HG02981 (cell line): Measurements from ENCODE around the gene PRKAG2.

Experiments
- ATAC-seq: cut with Tn5 transposase; IDR thresholded peaks from one replicate; pipeline ENCODE4 v1.9.1; 2021; ENCODE audit warnings: mild to moderate bottlenecking, moderate library complexity; ENCODE audit not compliant: unreplicated experiment

PRKAG2 gene

DNA sequence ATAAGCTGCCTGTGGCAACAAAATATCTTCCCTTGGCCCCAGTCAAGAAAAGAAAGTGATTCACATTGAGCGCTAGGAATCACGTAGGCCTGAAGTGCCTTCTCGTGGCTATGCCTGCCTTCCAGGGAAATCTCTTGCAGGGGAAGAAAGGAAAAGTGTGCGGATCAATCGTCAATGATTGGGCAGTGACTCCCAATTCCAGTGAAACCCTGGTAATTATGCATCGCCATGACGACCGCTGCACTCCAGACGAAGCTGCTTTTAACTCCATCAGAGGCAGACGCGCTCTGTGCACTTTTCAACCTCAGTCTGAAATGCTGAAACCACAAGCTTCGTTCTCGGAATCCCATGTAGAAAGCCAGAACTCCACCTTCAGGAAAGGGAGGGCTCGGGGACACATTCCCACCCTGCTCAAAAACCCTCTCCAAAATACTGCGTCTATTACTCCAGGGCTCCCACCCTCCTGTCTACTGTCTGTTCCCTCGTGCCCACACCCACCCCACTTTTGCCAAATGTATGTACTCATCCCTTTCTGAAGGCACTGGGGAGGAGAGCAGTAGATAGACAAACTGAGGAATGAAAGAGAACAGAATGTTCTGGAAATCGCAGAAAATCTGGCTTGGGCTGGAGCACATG is 24.2 kb upstream of the PRKAG2 start:
- no peak for ATAC-seq

- no peak for ATAC-seq
These were observed 23.7 kb upstream of the PRKAG2 start for GRCh38 chr7:151900591-151900985.

DNA sequence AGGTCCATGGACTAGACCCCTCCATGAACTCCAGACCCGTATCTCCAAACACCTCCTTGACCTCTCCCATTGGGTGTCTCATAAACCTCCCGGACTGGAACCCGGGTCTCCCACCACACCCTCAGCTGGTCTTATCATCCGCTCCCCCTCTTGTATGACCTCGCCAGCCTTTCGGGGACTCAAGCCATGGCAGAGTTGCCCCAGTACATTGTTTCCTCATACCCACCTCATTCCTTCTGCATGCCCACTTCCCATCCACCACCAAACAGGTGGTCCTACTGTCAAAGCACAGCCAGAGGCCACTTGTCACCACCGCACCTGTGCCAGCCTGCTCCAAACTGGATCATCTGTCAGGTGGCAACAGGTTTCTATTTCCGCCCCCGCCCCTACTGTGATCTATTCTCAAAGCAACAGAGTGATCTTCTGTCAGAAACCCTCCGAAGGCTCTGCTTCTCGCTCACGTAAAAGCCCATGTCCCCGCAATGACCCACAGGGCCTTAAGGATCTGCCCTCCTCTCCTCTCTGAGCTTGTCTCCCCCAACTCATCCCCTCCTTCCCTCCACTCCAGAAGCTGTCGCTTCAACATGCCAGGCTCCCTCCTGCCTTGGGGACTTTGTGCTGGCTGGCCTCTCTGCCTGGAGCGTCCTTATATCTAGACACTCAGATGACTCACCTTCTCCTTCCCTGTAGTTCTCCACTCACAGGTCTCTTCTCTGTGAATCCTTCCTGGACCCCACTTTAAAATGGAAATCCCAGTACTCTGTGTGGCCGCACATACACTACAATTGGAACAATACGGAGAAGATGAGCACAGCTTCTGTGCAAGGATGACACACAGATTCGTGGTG is 22.8 kb upstream of the PRKAG2 start:
- no peak for ATAC-seq

DNA sequence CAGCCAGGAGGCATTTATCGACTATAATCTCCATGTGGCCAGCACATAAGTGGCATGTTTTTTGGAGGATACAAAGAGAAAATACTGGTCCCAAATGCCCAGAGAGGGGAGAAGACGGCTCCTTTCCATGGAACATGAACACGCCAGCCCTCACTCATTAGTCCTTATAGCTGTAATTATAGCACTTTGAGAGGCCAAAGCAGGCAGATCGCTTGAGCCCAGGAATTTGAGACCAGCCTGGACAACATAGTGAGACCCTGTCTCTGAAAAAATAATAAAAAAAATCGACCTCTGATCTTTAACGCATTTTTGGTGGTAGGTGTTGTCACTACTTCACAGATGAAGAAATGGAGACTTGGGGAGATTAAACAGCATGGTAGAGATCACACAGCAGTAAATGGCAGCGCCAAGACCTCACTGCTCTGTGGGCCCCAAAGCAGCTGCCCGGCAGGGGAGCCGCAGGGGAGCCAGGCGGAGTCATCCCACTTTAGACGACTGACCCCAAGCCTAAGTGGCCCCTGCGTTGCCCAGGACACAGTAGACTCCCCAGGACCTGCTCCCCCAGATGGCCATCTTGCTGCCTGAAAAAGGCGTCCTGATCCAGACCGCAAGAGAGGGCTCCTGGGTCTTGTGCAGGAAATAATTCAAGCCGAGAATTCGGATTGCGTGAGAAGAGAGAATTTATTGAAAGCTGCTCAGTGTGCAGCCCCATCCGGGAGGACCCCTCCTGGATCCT is 21.2 kb upstream of the PRKAG2 start:
- no peak for ATAC-seq

DNA sequence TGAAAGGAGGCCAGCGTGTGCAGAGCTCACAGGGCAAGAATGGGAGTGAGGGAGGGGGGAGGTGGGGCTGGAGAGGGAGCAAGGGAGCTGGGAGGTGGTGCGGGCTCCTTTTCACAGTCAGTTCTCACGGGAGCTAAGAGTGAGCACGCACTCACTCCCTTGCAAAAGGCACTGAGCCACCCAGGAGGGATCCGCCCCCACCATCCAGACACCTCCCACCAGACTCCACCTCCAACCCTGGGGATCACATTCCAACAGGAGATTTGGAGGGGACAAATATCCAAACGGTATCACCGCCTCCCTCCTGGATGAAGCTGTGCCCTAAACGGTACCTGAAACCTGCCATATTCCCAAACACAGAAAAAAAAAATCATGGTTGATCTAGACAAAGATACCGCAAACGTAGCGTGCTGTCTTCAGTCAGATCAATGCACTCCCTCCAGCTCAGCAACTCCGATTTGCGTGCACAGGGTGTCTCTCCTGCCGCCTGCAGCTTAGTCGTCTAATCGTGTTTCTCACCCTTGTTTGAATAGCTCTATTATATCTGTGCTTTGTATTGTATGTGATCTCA is 20.3 kb upstream of the PRKAG2 start:
- no peak for ATAC-seq

GRCh38 chr7:151896486-151896885 is 19.6 kb upstream of the PRKAG2 start:
- no peak for ATAC-seq

DNA sequence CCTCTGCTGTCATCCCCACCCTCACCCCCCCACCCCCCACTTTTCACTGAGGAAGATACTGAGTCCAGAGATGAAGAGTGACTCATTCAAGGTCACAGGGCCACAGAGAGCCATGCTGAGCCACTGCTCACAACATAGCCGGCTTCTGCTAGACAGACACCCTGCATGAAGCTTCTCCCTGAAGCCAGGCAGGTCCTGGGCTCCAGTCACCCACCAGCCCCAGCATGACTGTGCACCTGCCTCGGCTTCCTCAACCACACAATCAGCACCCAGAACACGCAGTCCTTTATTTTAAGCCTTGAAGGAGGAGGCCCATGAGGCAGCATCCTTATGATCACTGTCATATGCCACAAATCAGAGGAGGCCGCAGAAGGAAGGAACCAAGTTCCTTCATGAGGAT is 19.2 kb upstream of the PRKAG2 start:
- ATAC-seq = no peak

DNA sequence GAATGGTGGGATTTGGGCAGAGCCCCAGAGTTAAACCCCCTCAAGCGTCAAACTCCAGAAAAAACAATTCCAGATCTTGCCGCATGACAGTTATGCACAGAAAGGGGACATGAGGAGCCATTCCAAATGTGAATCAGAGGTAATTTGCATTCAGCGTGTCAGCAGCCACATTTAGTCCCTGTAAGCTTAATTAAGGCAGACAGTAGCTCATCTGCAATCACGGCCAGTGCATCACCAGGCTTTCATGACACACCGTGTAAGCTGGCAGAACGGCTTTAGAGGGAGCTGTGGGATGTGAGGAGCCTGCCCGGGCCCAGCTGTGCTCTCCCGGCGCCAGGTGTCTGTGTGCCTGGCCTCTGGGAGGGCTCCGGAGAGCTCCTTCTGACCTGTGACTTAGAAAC is 18.7 kb upstream of the PRKAG2 start:
- no peak for ATAC-seq

DNA sequence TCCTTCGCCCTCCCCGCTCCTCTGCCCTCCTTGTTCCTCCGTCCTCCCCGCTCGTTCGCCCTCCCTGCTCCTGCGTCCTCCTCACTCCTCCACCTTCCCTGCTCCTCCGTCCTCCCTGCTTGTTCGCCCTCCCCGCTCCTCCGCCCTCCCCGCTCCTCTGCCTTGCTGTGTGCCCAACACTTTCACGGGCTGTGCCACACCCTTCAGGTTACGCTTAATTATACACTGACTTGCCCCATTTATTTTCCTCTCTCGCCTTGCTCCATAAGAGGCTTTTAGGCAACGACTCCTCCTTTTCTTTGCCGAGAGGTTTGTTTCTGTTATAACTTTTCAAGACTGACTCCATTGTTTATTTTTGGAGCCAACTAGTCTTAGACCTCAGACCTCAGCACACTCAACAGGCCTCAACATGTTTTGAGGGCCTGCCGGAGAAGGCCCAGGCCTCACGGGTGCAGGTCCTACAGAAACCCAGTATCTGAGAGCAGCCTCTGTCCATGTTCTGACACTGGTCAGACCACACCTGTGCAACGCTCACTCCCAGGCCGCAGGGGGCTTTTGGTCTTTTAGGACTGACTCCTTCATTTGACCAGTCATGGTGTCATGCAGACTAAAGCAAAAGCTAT is 18.2 kb upstream of the PRKAG2 start:
- no peak for ATAC-seq

DNA sequence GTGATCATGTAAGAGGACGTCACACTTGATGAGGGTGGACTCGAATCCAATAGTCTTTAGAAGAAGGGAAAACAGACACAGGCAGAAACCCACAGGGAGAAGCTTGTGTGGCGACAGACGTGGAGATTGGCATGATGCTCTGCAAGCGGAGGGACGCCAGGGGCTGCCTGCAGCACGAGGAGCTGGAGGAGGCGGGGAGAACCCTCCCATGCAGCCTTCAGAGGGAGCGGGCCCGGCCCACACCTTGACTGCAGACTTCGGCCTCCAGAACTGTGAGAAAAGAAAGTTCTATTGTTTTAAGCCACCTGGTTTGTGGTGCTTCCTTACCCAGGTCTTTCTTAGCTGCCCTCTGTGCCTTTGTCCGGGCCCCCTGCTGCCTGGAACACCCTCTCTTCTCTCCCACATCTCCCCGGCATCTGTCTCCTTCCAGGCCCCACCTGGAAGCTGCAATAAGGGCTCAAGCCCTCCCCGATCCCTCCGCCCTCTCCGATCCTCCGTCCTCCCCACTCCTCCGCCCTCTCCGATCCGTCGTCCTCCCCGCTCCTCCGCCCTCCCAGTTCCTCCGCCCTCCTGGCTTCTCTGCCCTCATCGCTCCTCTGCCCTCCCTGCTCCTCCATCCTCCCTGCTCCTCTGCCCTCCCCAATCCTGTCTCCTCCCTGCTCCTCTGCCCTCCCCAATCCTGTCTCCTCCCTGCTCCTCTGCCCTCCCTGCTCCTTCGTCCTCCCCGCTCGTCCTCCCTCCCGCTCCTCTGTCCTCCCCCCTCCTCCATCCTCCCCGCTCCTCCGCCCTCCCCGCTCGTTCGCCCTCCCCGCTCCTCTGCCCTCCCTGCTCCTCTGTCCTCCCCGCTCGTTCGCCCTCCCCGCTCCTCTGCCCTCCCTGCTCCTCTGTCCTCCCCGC is 17.4 kb upstream of the PRKAG2 start:
- no peak for ATAC-seq

DNA sequence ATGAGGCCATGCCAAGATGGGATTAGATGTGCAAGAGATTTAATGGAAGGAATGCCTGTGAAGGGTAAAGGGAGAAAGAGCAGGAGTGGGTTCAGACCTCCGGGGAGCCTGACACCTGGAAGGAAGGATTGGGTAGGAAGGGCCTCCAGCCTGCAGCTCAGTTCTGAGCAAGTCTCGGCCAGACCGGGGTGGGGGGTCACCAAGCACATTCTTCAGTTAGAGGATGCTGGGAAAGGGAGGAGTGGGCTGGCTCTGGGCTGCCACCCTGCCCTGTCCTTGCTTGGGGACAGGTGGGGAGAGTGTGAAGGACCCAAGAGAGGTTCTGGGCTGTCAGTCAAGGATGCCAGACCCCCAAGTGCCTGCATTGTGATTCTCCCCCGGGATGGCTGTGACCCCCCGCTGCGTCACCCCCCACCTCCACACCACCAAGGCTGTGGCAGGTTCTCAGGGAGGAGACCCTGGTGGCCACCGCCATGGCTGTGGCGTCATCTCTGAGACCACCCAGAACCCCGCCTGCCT is 16.5 kb upstream of the PRKAG2 start:
- no peak for ATAC-seq

GRCh38 chr7:151891753-151892152 is 14.8 kb upstream of the PRKAG2 start:
- ATAC-seq = no peak

- ATAC-seq = no peak
These were observed 14.3 kb upstream of the PRKAG2 start for GRCh38 chr7:151891182-151891581.

- ATAC-seq = no peak
These were observed 13.6 kb upstream of the PRKAG2 start for GRCh38 chr7:151890355-151891004.

DNA sequence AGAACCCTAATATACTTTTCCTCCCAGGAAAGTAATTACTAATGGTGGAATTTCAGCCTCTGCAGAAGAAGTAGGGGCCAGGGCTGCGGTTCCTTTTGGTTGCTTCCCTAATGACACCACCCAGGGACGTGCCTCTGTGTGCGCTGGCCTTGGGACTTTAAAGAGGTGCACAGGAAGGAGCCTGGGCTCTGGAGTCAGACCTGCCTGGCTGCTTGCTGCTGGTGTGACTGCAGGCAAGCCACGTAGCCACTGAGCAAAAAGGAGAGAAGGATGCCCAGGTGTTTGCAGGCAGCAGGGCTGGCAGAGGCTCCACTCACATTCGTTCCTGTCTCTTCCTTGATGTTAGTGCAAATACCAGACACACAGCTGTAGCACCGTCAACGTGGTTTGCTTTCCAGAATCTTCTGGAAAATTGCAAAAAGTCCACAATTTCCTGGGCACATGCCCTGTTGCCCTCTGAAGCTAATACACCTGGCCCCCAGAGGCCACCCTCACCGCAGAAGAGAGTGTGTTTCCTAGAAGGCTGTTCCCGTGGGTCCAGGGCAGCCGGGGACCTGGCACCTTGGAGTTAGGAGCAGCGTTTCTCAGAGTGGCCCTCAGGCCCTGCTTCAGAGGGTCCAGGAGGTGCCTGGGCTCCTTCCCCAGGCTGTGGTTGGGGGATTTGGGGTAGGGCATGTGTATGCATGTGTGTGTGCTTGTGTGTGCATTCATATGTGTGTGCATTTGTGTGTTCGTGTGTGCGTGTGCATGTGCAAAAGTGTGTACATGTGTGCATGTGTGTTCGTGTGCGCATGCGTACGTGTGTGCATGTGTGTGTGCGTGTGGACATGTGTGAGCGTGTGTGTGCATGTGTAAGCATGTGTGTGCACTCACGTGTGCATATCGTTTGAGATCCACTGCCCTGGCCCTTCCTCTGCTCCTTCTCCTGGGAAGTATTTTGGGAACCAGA is 12.8 kb upstream of the PRKAG2 start:
- ATAC-seq = no peak

- no peak for ATAC-seq
These were observed 11.5 kb upstream of the PRKAG2 start for GRCh38 chr7:151888079-151889067.

DNA sequence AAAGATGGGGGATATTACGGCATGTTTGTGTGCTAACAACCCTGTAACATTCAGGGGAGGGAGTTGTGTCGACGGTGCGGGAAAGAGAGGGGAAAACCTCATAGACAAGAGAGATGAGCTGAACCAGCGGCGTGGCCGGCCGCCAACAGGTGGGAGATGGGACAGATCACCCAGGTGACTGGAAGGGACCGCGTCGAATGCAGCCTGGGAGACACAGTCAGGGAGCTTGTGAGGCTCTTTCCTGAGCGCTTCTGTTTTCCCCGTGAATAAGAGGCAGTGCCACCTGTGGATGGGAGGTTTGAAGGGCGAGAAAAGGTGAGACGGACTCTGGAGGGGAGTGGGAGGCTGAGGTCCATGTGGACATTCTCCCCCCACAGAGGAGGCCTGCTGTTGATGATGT is 9.9 kb upstream of the PRKAG2 start:
- ATAC-seq = no peak
